ENCODE results near the gene BRD7.

BRD7 gene

GRCh38 chr16:50373780-50374179 lies 5.0 kb upstream of the BRD7 start:
- H4K20me1 ChIP-seq (ENCODE audit: insufficient read depth, low read length): no peaks in the 10 kb centered on the region

GRCh38 chr16:50373345-50373701 lies 4.5 kb upstream of the BRD7 start:
- H3K9ac ChIP-seq (ENCODE audit: low read length): no peak overlapping the region
- no peaks in the 10 kb centered on the region for H3K27me3 ChIP-seq (ENCODE audit: low read depth, low read length)
- H3K4me3 ChIP-seq (ENCODE audit: low read length): no peak overlapping the region
- no peaks in the 10 kb centered on the region for H4K20me1 ChIP-seq (ENCODE audit: insufficient read depth, low read length)
- H3K4me2 ChIP-seq (ENCODE audit: low read length): no peak overlapping the region
- TF ChIP-seq EZH2phosphoT487 (IDR thresholded peaks at IDR 0.05; ENCODE audit: low read depth) (no peak), CTCF (IDR thresholded peaks at IDR 0.05; ENCODE audit: low read depth, low read length) (no peak)
- H3K36me3 ChIP-seq (replicated peaks; ENCODE audit: low read depth, low read length): no peaks in the 10 kb centered on the region
- no peak overlapping the region for H2AFZ ChIP-seq (ENCODE audit: low read depth, low read length)
- H3K4me1 ChIP-seq (ENCODE audit: low read length): peaks cover 4% of the 10 kb centered on the region; the same call in 1 of the 2 replicates
- H3K9me3 ChIP-seq (ENCODE audit: insufficient read depth, low read length): no peaks in the 10 kb centered on the region
- no peak overlapping the region for H3K27ac ChIP-seq (ENCODE audit: low read length)
- H3K79me2 ChIP-seq (ENCODE audit: low read length): peaks cover 3% of the 10 kb centered on the region

More at GRCh38 chr16:50373780-50374179, 5.0 kb upstream of the BRD7 start:
- no peak overlapping the region for H3K4me2 ChIP-seq (ENCODE audit: low read length)
- H3K79me2 ChIP-seq (ENCODE audit: low read length): no peaks in the 10 kb centered on the region
- H2AFZ ChIP-seq (ENCODE audit: low read depth, low read length): no peak overlapping the region
- no peaks in the 10 kb centered on the region for H3K9me3 ChIP-seq (ENCODE audit: insufficient read depth, low read length)
- no peak overlapping the region for H3K9ac ChIP-seq (ENCODE audit: low read length)
- H3K27ac ChIP-seq (ENCODE audit: low read length): no peak overlapping the region
- H3K27me3 ChIP-seq (ENCODE audit: low read depth, low read length): no peaks in the 10 kb centered on the region
- H3K4me1 ChIP-seq (ENCODE audit: low read length): peaks cover 4% of the 10 kb centered on the region; the same call in 1 of the 2 replicates
- no peak overlapping the region for H3K4me3 ChIP-seq (ENCODE audit: low read length)
- TF ChIP-seq CTCF (IDR thresholded peaks at IDR 0.05; ENCODE audit: low read depth, low read length): no peak
- no peak for TF ChIP-seq EZH2phosphoT487 (IDR thresholded peaks at IDR 0.05; ENCODE audit: low read depth)
- no peaks in the 10 kb centered on the region for H3K36me3 ChIP-seq (replicated peaks; ENCODE audit: low read depth, low read length)

- no peaks in the 10 kb centered on the region for H3K9me3 ChIP-seq (ENCODE audit: insufficient read depth, low read length)
- no peaks in the 10 kb centered on the region for H3K36me3 ChIP-seq (replicated peaks; ENCODE audit: low read depth, low read length)
- H3K9ac ChIP-seq (ENCODE audit: low read length): no peak overlapping the region
- no peak overlapping the region for H3K4me2 ChIP-seq (ENCODE audit: low read length)
- TF ChIP-seq EZH2phosphoT487 (IDR thresholded peaks at IDR 0.05; ENCODE audit: low read depth): no peak
- TF ChIP-seq CTCF (IDR thresholded peaks at IDR 0.05; ENCODE audit: low read depth, low read length): no peak
- H3K4me1 ChIP-seq (ENCODE audit: low read length): peaks cover 5% of the 10 kb centered on the region
- H4K20me1 ChIP-seq (ENCODE audit: insufficient read depth, low read length): peaks cover 4% of the 10 kb centered on the region; the same call in 1 of the 2 replicates
- H3K4me3 ChIP-seq (ENCODE audit: low read length): no peak overlapping the region
- no peak overlapping the region for H3K27ac ChIP-seq (ENCODE audit: low read length)
- peaks cover 9% of the 10 kb centered on the region for H3K79me2 ChIP-seq (ENCODE audit: low read length)
- H2AFZ ChIP-seq (ENCODE audit: low read depth, low read length): no peak overlapping the region
- H3K27me3 ChIP-seq (ENCODE audit: low read depth, low read length): no peaks in the 10 kb centered on the region
Measured at GRCh38 chr16:50372611-50373344, 4.0 kb upstream of the BRD7 start.

- H3K4me3 ChIP-seq (ENCODE audit: low read length): no peak overlapping the region
- TF ChIP-seq EZH2phosphoT487 (IDR thresholded peaks at IDR 0.05; ENCODE audit: low read depth) (no peak), CTCF (IDR thresholded peaks at IDR 0.05; ENCODE audit: low read depth, low read length) (peak; percentile 27)
- no peak overlapping the region for H3K4me2 ChIP-seq (ENCODE audit: low read length)
- no peak overlapping the region for H3K9ac ChIP-seq (ENCODE audit: low read length)
- no peaks in the 10 kb centered on the region for H3K27me3 ChIP-seq (ENCODE audit: low read depth, low read length)
- peaks cover 7% of the 10 kb centered on the region; the same call in 1 of the 2 replicates for H4K20me1 ChIP-seq (ENCODE audit: insufficient read depth, low read length)
- H3K4me1 ChIP-seq (ENCODE audit: low read length): peaks cover 12% of the 10 kb centered on the region
- no peaks in the 10 kb centered on the region for H3K9me3 ChIP-seq (ENCODE audit: insufficient read depth, low read length)
- H3K79me2 ChIP-seq (ENCODE audit: low read length): peaks cover 16% of the 10 kb centered on the region
- no peak overlapping the region for H2AFZ ChIP-seq (ENCODE audit: low read depth, low read length)
- no peak overlapping the region for H3K27ac ChIP-seq (ENCODE audit: low read length)
- H3K36me3 ChIP-seq (replicated peaks; ENCODE audit: low read depth, low read length): no peaks in the 10 kb centered on the region
Measured at GRCh38 chr16:50371936-50372595, 3.3 kb upstream of the BRD7 start.
